CMK (cell line): Measurements from ENCODE around the gene TWF2.

ENCODE experiments used
- DNase-seq: peaks from one replicate; pipeline ENCODE4 v3.0.0-alpha.2; 2010; ENCODE audit warnings: low read depth

TWF2 gene

DNA sequence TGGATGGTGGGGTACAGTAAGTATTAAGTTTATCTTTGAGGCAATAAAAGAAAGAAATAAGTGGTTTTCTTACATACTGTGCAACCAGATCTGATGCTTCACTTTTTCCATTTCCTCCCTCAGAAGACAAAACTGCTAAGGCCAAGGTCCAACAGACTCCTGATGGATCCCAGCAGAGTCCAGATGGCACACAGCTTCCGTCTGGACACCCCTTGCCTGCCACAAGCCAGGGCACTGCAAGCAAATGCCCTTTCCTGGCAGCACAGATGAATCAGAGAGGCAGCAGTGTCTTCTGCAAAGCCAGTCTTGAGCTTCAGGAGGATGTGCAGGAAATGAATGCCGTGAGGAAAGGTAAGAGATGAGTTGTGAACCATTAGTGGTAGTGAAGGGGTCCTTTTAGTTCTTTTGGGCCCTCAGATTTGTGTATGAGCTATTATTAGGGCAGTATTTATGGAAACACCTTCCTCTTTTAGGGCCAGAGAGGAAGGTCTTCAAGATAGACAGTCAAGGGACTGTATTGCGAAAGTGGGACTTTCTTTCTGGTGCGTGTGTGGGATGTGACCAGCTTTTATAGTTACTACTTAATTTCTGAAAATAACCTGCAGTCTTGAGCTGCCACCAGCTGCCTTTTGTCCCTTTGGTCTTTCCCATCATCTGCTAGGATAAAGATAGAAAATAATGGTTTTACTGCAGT is 36.4 kb downstream of the TWF2 start:
- no peak for DNase-seq

DNA sequence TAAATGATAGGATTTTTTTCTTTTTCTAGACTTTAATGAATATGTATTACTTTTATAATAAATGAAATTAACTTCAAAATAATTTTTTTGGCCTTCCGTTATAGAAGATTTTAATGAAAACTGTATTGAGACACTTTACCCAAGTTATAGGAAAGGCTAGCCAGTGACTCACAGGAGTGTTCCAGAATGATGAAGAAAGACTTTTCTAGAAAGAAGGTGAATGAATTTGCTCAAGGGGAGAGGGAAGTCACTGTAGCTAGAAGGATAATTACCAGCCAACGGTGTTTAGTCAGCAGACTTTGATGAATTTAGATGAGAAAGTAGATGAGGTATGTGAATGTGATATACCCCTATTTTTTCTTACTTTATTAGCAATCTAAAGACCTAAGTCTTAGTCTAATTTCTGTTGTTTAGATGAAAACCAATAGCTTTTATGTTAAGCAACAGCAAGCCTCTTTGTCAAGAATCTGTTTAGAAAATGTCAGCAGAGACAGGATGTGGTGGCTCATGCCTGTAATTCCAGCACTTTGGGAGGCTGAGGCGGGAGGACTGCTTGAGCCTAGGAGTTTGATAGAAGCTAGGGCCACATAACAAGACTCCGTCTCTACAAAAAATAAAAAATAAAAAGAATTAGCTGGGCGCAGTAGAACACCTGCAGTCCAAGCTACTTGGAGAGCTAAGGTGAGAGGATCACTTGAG is 37.8 kb downstream of the TWF2 start:
- no peak for DNase-seq

DNA sequence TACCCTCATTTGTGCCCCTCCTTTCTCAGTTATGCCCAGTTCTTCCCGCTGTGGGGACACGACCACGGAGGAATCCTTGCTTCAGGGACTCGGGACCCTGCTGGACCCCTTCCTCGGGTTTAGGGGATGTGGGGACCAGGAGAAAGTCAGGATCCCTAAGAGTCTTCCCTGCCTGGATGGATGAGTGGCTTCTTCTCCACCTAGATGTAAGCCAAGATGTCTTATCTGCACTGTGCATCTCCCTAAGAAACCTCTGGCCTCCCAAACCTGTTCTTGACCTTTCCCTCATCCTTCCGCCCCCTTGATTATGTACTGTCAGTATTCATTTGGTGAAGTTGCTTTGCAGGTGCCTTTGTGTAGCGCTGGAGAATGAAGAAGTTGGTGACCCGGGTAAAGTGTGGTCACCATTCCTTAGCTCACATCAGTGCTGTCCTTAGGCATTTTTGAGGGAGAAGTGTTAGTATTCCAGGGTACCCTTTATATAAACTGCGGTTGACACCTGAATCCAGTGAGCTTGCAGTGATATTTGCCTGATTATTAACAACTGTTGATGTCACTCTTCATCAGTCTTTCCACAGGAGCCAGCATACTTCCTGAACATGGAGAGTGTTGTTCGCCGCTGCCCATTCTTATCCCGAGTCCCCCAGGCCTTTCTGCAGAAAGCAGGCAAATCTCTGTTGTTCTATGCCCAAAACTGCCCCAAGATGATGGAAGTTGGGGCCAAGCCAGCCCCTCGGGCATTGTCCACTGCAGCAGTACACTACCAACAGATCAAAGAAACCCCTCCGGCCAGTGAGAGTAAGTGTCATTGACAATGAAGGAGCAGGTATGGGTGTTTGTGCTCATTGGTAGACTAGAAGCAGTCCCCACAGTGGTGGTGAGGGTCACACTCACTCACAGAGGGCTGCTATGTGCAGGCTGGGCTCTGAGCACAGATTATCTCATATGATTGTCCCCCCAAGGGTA is 40.0 kb downstream of the TWF2 start:
- no peak for DNase-seq

DNA sequence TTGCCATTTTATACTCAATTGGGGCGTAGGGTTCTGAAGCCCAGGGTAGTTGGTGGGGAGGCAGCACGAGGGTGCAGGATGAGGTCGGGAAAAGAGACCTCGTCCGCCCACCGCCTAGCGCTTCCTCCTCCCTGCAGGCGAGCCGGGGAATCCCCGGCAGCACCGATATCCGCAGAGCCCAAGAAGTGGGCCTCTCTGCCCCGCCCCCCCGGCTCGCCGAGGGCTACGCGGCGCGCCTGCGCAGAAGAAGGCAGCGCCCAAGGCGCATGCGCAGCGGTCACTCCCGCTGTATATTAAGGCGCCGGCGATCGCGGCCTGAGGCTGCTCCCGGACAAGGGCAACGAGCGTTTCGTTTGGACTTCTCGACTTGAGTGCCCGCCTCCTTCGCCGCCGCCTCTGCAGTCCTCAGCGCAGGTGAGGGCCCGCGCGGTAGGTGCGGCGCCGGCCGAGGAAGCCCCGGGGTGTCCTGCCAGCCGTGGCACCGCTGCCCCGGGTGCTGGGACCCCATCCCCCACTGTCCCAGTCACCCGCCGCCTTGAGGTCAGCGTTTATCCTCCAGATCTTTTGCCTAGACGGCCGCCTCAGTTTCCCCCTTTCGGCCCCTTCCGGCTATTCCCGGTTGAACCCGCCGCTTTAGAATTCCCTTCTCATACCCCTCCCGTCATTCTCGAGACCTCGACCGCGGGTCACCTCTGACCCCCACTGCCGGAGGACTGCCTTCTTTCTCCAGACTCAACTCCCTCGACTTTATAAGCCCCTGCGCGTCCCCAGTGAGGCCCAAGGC is 40.9 kb downstream of the TWF2 start, which contains the start of gene ALAS1:
Gene ALAS1, plus strand, starts transcription at position 319 of the 784 bp plus-strand sequence. CDS start 1,082 bp downstream, outside the sequence.
- peak; percentile 84 for DNase-seq

- no peak for DNase-seq
These were observed 41.5 kb downstream of the TWF2 start for GRCh38 chr3:52197499-52197841.

DNA sequence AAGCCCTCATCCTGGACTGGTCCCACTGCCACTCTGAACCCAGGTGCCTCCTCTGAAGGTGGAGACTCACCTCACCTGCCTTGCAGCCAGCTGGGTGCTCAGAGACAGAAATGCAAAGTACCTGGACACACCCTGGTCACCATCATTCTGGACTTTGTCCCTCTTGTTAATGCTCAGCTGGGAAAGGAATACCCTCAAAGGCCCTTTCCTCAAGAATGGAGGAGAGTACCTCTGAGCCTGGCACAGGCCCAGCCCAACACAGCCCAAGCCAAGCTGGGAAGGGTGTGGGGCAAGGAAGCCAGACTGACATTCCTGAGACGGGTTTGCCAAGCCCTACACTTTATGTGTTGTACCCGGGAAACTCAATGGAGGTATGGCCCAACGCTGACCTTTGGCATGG is 42.0 kb downstream of the TWF2 start:
- DNase-seq: no peak

- DNase-seq: no peak
These were observed 43.1 kb downstream of the TWF2 start for GRCh38 chr3:52195823-52196331.

- DNase-seq: no peak
These were observed 43.7 kb downstream of the TWF2 start for GRCh38 chr3:52195291-52195597.

DNA sequence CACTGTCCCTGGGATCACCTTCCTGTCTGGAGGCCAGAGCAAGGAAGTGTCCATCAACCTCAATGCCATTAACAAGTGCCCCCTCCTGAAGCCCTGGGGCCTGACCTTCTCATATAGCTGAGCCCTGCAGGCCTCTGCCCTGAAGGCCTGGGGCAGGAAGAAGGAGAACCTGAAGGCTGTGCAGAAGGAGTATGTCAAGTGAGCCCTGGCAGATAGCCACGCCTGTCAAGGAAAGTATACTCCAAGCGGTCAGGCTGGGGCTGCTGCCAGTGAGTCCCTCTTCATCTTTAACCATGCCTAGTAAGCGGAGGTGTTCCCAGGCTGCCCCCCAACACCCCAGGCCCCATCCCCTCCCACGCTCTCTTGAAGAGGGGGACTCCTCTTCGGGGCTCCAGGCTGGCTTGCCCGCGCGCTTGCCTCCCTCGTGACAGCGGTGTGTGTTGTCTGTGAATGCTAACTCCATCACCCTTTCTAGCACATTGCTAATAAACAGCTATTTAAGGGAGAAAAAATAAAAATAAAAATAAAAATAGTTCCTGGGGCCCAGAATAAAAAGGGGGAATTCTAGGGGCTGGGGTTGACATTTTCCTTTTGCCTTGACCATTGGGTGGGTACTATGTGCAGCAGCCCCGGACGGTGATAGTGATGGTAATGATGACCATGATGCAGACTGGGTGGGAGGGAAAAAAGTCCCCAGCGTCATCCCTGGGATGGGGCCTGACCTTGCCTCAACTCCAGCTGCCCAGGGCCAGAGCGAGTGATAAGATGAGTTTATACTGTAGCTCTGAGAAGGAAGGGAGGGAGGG is 44.3 kb downstream of the TWF2 start:
- no peak for DNase-seq

GRCh38 chr3:52193065-52193464 is 45.9 kb downstream of the TWF2 start:
- DNase-seq: no peak

- DNase-seq: no peak
These were observed 47.3 kb downstream of the TWF2 start for GRCh38 chr3:52191663-52192062.

GRCh38 chr3:52190294-52191074 is 48.5 kb downstream of the TWF2 start:
- no peak for DNase-seq

- DNase-seq: no peak
These were observed 50.4 kb downstream of the TWF2 start for GRCh38 chr3:52188556-52188955.

GRCh38 chr3:52186729-52187128 is 52.2 kb downstream of the TWF2 start:
- no peak for DNase-seq

- DNase-seq: no peak
These were observed 53.1 kb downstream of the TWF2 start for GRCh38 chr3:52185837-52186236.

GRCh38 chr3:52185311-52185710 is 53.6 kb downstream of the TWF2 start:
- DNase-seq: no peak

DNA sequence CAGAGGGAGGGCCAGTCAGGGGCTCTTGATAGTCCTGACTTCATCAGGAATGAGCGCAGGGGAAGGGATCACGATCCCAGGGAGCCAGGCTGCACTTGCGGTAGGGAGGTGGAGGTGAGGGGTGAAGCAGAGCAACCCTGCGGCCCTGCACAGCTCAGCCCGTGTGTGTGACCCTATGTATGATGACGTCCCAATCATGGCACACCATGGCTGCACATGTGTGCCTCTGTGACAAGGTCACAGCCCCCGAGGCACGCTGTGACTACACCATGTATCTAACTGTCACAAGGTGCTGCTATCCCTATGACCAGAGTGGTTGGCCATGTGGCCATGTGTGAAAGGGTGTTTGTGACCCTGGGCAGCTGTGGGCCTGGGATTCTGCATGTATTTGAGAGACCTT is 54.3 kb downstream of the TWF2 start:
- DNase-seq: no peak

DNA sequence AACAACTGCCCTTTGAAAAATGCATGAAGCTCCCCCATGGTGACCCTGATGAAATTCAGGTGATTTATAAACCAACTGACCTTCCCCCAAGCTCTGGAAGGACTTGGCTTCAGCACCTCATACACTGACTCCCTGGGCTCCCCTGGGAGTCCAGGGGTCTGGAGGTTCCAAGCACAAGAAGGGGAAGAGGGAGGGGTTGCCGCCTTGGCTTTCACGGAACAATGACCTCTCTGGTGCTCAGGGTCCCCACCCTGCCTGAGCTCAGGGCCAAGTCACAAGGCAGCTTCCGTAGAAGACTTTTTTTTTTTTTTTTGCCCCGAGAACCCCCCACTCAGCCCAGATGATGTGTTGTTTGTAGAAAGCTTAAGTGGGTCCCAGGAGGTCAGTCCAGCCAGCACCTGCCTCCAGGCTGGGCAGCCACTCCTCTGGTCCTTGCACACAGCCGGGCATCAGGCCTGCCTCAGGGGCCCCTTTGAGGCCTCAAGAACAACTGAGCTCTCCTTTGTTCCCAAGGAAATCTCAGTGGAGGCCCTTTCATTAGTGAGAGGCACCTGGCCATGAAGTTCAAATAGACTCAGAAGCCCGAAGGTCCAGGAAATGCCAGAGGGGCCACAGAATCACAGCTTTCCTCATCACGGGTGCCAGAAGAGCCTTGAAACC is 55.0 kb downstream of the TWF2 start:
- no peak for DNase-seq

GRCh38 chr3:52182691-52183090 is 56.3 kb downstream of the TWF2 start:
- DNase-seq: no peak

DNA sequence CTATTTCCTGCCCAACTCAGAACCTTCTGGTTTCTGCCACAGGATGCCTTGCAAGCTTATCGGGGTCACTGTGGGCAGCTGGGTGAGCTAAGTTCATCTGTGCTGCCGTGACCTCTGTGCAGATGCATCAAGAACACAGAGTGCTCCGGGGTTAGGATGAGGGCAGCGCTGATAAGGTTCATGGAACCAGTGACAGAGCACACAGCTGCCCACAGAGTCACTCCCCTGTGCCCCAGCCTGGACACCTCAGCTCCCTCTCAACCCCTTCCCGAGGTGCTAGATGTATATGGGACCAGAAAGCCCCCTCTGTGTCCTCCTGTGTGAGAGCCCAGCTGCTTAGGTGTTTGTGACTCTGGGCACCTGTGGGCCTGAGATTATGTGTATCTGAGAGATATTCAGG is 56.8 kb downstream of the TWF2 start:
- DNase-seq: peak; percentile 86
